C4-2B (cell line): Measurements from ENCODE around the gene KRTAP5-2.
A peak's percentile ranks its signal among the peaks of the same experiment; 100 is the strongest.

Experiments
- H3K27ac ChIP-seq: fragments of 450-650 bp; 2 replicates; pipeline ENCODE4 v1.5.1; 2017
- CTCF ChIP-seq: fragments of 450-650 bp; conservative IDR thresholded peaks from 2 replicates; pipeline ENCODE4 v1.5.1; 2017; ENCODE audit warnings: mild to moderate bottlenecking
- ZFX ChIP-seq: fragments of 450-650 bp; IDR thresholded peaks from 2 replicates; pipeline ENCODE4 v1.6.1; 2017

KRTAP5-2 gene

GRCh38 chr11:1632053-1632714, 34.1 kb upstream of the KRTAP5-2 start:
- no peak overlapping the region for H3K27ac ChIP-seq
- TF ChIP-seq ZFX = no peak
- no peak for TF ChIP-seq CTCF

GRCh38 chr11:1631066-1631568, 33.0 kb upstream of the KRTAP5-2 start:
- TF ChIP-seq CTCF (no peak), ZFX (no peak)
- no peak overlapping the region for H3K27ac ChIP-seq

- TF ChIP-seq ZFX = no peak
- H3K27ac ChIP-seq = no peak overlapping the region
Observed at GRCh38 chr11:1630271-1630670, 32.2 kb upstream of the KRTAP5-2 start.

GRCh38 chr11:1629326-1630185, 31.5 kb upstream of the KRTAP5-2 start, which contains the start of gene KRTAP5-5:
TSS of gene KRTAP5-5 (plus strand) at chr11:1629775. CDS start at chr11:1629841, 66 bp downstream.
- H3K27ac ChIP-seq = no peak within 1 kb of the TSS
- no peak for TF ChIP-seq ZFX
- no peak for TF ChIP-seq CTCF

GRCh38 chr11:1628506-1629325, 30.6 kb upstream of the KRTAP5-2 start:
- H3K27ac ChIP-seq = no peak overlapping the region
- TF ChIP-seq CTCF (peak; percentile 97), ZFX (no peak)

GRCh38 chr11:1625541-1625940, 27.4 kb upstream of the KRTAP5-2 start:
- TF ChIP-seq CTCF = no peak
- no peak for TF ChIP-seq ZFX

GRCh38 chr11:1624621-1625020, 26.5 kb upstream of the KRTAP5-2 start:
- no peak for TF ChIP-seq CTCF
- no peak for TF ChIP-seq ZFX
- H3K27ac ChIP-seq = no peak overlapping the region

More at GRCh38 chr11:1625541-1625940, 27.4 kb upstream of the KRTAP5-2 start:
- H3K27ac ChIP-seq = no peak overlapping the region
